Neural cell (in vitro differentiated cells): ENCODE data around the gene MCMBP.
"Not testable (repeated sequence)": the region's sequence is repeated elsewhere in the genome, so short reads cannot be mapped to it uniquely, and the experiment has no call there.

Experiments
- EP300 ChIP-seq: fragments of 450-650 bp; conservative IDR thresholded peaks from 2 replicates; pipeline ENCODE4 v1.6.1; 2014; ENCODE audit warnings: antibody characterized with exemption, mild to moderate bottlenecking, moderate library complexity; ENCODE audit not compliant: poor library complexity, severe bottlenecking
- EZH2 ChIP-seq: fragments of 200-600, 300-800 bp; shearing (Covaris generic), sonication (generic); IDR thresholded peaks from 2 replicates; pipeline ENCODE4 v1.6.1; 2014; ENCODE audit warnings: antibody characterized with exemption, low read length, borderline replicate concordance, mild to moderate bottlenecking; ENCODE audit not compliant: insufficient read depth, poor library complexity, severe bottlenecking
- POLR2AphosphoS5 ChIP-seq: IDR thresholded peaks from 2 replicates; pipeline ENCODE4 v1.6.1; 2012
- RAD21 ChIP-seq: fragments of 450-650 bp; conservative IDR thresholded peaks from 2 replicates; pipeline ENCODE4 v1.6.1; 2014; ENCODE audit warnings: antibody characterized with exemption, mild to moderate bottlenecking, moderate library complexity
- TAF1 ChIP-seq: IDR thresholded peaks from 2 replicates; pipeline ENCODE4 v1.6.1; 2012; ENCODE audit warnings: low read depth
- TF ChIP-seq, protein P1 (sequence below): fragments of 450-650 bp; IDR thresholded peaks from 2 replicates; pipeline ENCODE4 v1.5.1; 2014; ENCODE audit warnings: antibody characterized with exemption, mild to moderate bottlenecking, moderate library complexity; ENCODE audit not compliant: poor library complexity, severe bottlenecking

DNA sequence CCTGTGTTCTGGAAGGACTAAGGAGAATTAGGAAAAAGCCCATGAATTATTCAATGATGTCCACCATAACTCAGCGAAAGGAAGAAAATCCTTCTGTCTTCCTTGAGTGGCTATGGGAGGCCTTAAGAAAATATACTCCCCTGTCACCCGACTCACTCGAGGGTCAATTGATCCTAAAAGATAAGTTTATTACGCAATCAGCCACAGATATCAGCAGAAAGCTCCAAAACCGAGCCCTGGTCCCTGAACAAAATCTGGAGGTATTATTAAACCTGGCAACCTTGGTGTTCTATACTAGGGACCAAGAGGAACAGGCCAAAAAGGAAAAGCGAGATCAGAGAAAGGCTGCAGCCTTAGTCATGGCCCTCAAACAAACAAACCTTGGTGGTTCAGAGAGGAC is 13.4 kb upstream of the MCMBP start:
- TF ChIP-seq, protein P1, sequence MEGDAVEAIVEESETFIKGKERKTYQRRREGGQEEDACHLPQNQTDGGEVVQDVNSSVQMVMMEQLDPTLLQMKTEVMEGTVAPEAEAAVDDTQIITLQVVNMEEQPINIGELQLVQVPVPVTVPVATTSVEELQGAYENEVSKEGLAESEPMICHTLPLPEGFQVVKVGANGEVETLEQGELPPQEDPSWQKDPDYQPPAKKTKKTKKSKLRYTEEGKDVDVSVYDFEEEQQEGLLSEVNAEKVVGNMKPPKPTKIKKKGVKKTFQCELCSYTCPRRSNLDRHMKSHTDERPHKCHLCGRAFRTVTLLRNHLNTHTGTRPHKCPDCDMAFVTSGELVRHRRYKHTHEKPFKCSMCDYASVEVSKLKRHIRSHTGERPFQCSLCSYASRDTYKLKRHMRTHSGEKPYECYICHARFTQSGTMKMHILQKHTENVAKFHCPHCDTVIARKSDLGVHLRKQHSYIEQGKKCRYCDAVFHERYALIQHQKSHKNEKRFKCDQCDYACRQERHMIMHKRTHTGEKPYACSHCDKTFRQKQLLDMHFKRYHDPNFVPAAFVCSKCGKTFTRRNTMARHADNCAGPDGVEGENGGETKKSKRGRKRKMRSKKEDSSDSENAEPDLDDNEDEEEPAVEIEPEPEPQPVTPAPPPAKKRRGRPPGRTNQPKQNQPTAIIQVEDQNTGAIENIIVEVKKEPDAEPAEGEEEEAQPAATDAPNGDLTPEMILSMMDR = not testable (repeated sequence)
- not testable (repeated sequence) for TF ChIP-seq RAD21, POLR2AphosphoS5, TAF1, EZH2, EP300
